Measurements from ENCODE around the gene NTN5.

The NTN5 gene

DNA sequence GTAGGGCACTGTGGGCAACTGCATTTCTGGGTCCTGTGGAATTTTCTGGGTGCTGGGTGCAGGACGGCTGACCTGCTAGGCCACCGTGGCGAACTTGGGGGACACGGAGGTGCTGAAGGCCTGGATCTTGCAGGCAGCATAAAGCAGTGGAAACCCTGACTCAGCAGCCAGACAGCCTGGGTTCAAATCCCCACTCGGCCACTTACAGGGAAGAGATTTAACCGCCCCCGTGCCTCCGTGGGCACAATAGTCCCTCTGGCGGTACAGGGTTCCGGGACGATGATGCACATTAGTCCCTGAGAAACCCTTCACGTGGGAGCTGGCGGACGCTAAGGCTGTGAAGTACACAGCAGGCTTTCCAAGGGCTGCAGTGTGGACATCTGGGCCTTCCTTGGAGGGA, 60.9 kb downstream of the NTN5 start:
- no peak for DNase-seq

Data from fibroblast of skin of right biceps (primary cell).